ENCODE data around the gene ZSCAN30. TPM values are rescaled to one million over a fixed set of nuclear protein-coding genes. Genes with fewer than 3 reads are reported as not detected.

The ZSCAN30 gene
- total RNA-seq, 1 donor from 2014 or later = 19.4 TPM

GRCh38 chr18:35322486-35323458 is 32.7 kb upstream of the ZSCAN30 start:
- TF ChIP-seq POLR2AphosphoS5 (IDR thresholded peaks at IDR 0.05; ENCODE audit: insufficient read depth in 1 of 2, low read depth in 1 of 2) = no peak
- TF ChIP-seq CTCF (IDR thresholded peaks at IDR 0.05) = no peak
- TF ChIP-seq POLR2A (IDR thresholded peaks at IDR 0.05) = no peak

GRCh38 chr18:35311496-35311895 is 21.5 kb upstream of the ZSCAN30 start:
- no peak for DNase-seq (ENCODE audit: extremely low spot score in 2 of 2)
- intact Hi-C loops (cut with DNase I) = no loop called here
- H3K4me3 ChIP-seq = no peak overlapping the region
- H3K36me3 ChIP-seq = peaks cover 0 to 17% of the 10 kb centered on the region in 2 donors
- H3K4me1 ChIP-seq = no peaks in the 10 kb centered on the region
- H3K9me3 ChIP-seq = peaks cover 24% of the 10 kb centered on the region
- no peaks in the 10 kb centered on the region for H3K27me3 ChIP-seq
- TF ChIP-seq CTCF (IDR thresholded peaks at IDR 0.05) (no peak), POLR2A (IDR thresholded peaks at IDR 0.05) (no peak), POLR2AphosphoS5 (IDR thresholded peaks at IDR 0.05; ENCODE audit: insufficient read depth in 1 of 2, low read depth in 1 of 2) (no peak)
- H3K27ac ChIP-seq = no peak overlapping the region

More at GRCh38 chr18:35322486-35323458, 32.7 kb upstream of the ZSCAN30 start:
- DNase-seq (ENCODE audit: extremely low spot score in 2 of 2) = no peak
- no peaks in the 10 kb centered on the region for H3K9me3 ChIP-seq
- H3K27ac ChIP-seq = no peak overlapping the region
- intact Hi-C loops (cut with DNase I) = no loop called here
- no peak overlapping the region for H3K4me3 ChIP-seq
- no peaks in the 10 kb centered on the region for H3K4me1 ChIP-seq
- H3K36me3 ChIP-seq = no peaks in the 10 kb centered on the region
- H3K27me3 ChIP-seq = no peaks in the 10 kb centered on the region

- intact Hi-C loops (cut with DNase I) = no loop called here
- peaks cover 0 to 63% of the 10 kb centered on the region in 2 donors for H3K36me3 ChIP-seq
Measured at GRCh38 chr18:35306588-35307250, 16.7 kb upstream of the ZSCAN30 start.

GRCh38 chr18:35303610-35304009 is 13.6 kb upstream of the ZSCAN30 start:
- intact Hi-C loops (cut with DNase I) = no loop called here
- no peak for DNase-seq (ENCODE audit: extremely low spot score in 2 of 2)
- H3K36me3 ChIP-seq = peaks cover 0 to 76% of the 10 kb centered on the region in 2 donors
- H3K4me1 ChIP-seq = no peaks in the 10 kb centered on the region
- no peak overlapping the region for H3K27ac ChIP-seq
- no peaks in the 10 kb centered on the region for H3K27me3 ChIP-seq
- H3K9me3 ChIP-seq = peaks cover 50% of the 10 kb centered on the region
- TF ChIP-seq POLR2AphosphoS5 (IDR thresholded peaks at IDR 0.05; ENCODE audit: insufficient read depth in 1 of 2, low read depth in 1 of 2) = no peak
- TF ChIP-seq CTCF (IDR thresholded peaks at IDR 0.05) = no peak
- TF ChIP-seq POLR2A (IDR thresholded peaks at IDR 0.05) = no peak
- no peak overlapping the region for H3K4me3 ChIP-seq

More at GRCh38 chr18:35306588-35307250, 16.7 kb upstream of the ZSCAN30 start:
- TF ChIP-seq POLR2A (IDR thresholded peaks at IDR 0.05) (no peak), POLR2AphosphoS5 (IDR thresholded peaks at IDR 0.05; ENCODE audit: insufficient read depth in 1 of 2, low read depth in 1 of 2) (no peak), CTCF (IDR thresholded peaks at IDR 0.05) (no peak)
- Histone ChIP-seq H3K9me3 (peaks cover 42% of the 10 kb centered on the region), H3K4me3 (no peak overlapping the region), H3K27ac (no peak overlapping the region), H3K27me3 (no peaks in the 10 kb centered on the region), H3K4me1 (no peaks in the 10 kb centered on the region)
- no peak for DNase-seq (ENCODE audit: extremely low spot score in 2 of 2)

Data from vagina (tissue), 2 donors.